Lung (tissue), 16 donors: ENCODE measurements around the gene NSA2. TPM values are rescaled to one million over a fixed set of nuclear protein-coding genes. Genes with fewer than 3 reads are reported as not detected.

Source experiments
- ATAC-seq: fragments of 200-7000 bp; cut with Tn5 transposase; one replicate; pipeline ENCODE4 v1.9.1; 2020; ENCODE audit warnings: moderate number of reproducible peaks; ENCODE audit not compliant: insufficient read depth, low FRiP score
- DNase-seq, 3 donors: peaks; one replicate each; pipeline ENCODE4 v3.0.0-alpha.2; 2013 to 2017
- H3K27ac ChIP-seq, 2 donors: one replicate each; pipeline ENCODE4 v1.5.1; 2013; ENCODE audit warnings: mild to moderate bottlenecking in 2 of 2, moderate library complexity in 2 of 2, control low read depth in 1 of 2, inconsistent platforms in 1 of 2, low read depth in 1 of 2, low read length in 1 of 2
- H3K27me3 ChIP-seq, 3 donors: one replicate each; pipeline ENCODE4 v1.5.1; 2013; ENCODE audit warnings: low read length in 2 of 3; ENCODE audit not compliant: control insufficient read depth in 3 of 3, insufficient read depth in 3 of 3
- H3K36me3 ChIP-seq, 4 donors: one replicate each; pipeline ENCODE4 v1.5.1; 2013; ENCODE audit warnings: low read length in 4 of 4, mild to moderate bottlenecking in 1 of 4, moderate library complexity in 1 of 4; ENCODE audit not compliant: control insufficient read depth in 4 of 4, insufficient read depth in 4 of 4
- H3K4me1 ChIP-seq, 5 donors: one replicate each; pipeline ENCODE4 v1.5.1; 2013; ENCODE audit warnings: low read length in 5 of 5, mild to moderate bottlenecking in 2 of 5, moderate library complexity in 1 of 5; ENCODE audit not compliant: control insufficient read depth in 5 of 5, insufficient read depth in 5 of 5
- H3K4me3 ChIP-seq: one replicate; pipeline ENCODE4 v1.5.1; 2013; ENCODE audit warnings: mild to moderate bottlenecking, control low read depth, moderate library complexity
- H3K9ac ChIP-seq, 2 donors: one replicate each; pipeline ENCODE4 v1.5.1; 2013; ENCODE audit warnings: low read length in 2 of 2, control low read depth in 1 of 2; ENCODE audit not compliant: insufficient read depth in 1 of 2
- H3K9me3 ChIP-seq, 4 donors: one replicate each; pipeline ENCODE4 v1.5.1; 2013; ENCODE audit warnings: low read length in 3 of 4, mild to moderate bottlenecking in 1 of 4, moderate library complexity in 1 of 4; ENCODE audit not compliant: control insufficient read depth in 4 of 4, insufficient read depth in 3 of 4
- WGBS, 2 donors: extraction: QIAGEN DNeasy Blood & Tissue Kit; methylation state at CpG; one replicate each; pipeline ENCODE4 v1.1.7; 2013; 5-methylcytosine and 5-hydroxymethylcytosine counted together
- long read RNA-seq, 5 donors: transcript quantifications; one replicate each; lab custom pipeline, GENCODE V29; 2026
- polyA plus RNA-seq, 2 donors: library from polyadenylated mRNA; stranded (reverse); fragments of 200-250 nt; gene quantifications; one replicate each; pipeline ENCODE4 v1.2.1, GENCODE V29; 2013
- total RNA-seq, 2 donors: library from RNA; depleted of rRNA in 1 of 2; stranded (reverse); fragments of >200 nt in 1 of 2; gene quantifications; one replicate each; pipeline ENCODE4 v1.2.1, GENCODE V29; 2014 to 2021
- TF ChIP-seq, protein P1 (sequence below): IDR thresholded peaks from 2 replicates; pipeline ENCODE4 v1.5.1; 2012; ENCODE audit warnings: mild to moderate bottlenecking; ENCODE audit errors: control extremely low read depth, extremely low read depth
- donor health status: control.
- donor health status: control.
- donor health status: Bipolar disorder and iron deficiency.
- donor health status: healthy.
- donor health status: DM: yes; HTN: yes; CAD: no.

Gene NSA2
- total RNA-seq: 10 to 100 TPM; 34.4 to 78.3 TPM
- polyA plus RNA-seq: 10 to 100 TPM; 66.7 to 85.6 TPM
- long read RNA-seq, donor 1, full-length matches to known transcripts: 60 of 126 reads
- long read RNA-seq, donor 1, partial matches to known transcripts: 66 of 126 reads
- long read RNA-seq, donor 1, other reads (novel, unspliced or antisense): 0 of 126 reads
- long read RNA-seq, donor 2, full-length matches to known transcripts: 33 of 71 reads
- long read RNA-seq, donor 2, partial matches to known transcripts: 38 of 71 reads
- long read RNA-seq, donor 2, other reads (novel, unspliced or antisense): 0 of 71 reads
- long read RNA-seq, donor 3, full-length matches to known transcripts: 25 of 62 reads
- long read RNA-seq, donor 3, partial matches to known transcripts: 37 of 62 reads
- long read RNA-seq, donor 3, other reads (novel, unspliced or antisense): 0 of 62 reads
- long read RNA-seq, donor 4, full-length matches to known transcripts: 18 of 36 reads
- long read RNA-seq, donor 4, partial matches to known transcripts: 18 of 36 reads
- long read RNA-seq, donor 4, other reads (novel, unspliced or antisense): 0 of 36 reads
- long read RNA-seq, donor 5, full-length matches to known transcripts: 65 of 167 reads
- long read RNA-seq, donor 5, partial matches to known transcripts: 102 of 167 reads
- long read RNA-seq, donor 5, other reads (novel, unspliced or antisense): 0 of 167 reads

DNA sequence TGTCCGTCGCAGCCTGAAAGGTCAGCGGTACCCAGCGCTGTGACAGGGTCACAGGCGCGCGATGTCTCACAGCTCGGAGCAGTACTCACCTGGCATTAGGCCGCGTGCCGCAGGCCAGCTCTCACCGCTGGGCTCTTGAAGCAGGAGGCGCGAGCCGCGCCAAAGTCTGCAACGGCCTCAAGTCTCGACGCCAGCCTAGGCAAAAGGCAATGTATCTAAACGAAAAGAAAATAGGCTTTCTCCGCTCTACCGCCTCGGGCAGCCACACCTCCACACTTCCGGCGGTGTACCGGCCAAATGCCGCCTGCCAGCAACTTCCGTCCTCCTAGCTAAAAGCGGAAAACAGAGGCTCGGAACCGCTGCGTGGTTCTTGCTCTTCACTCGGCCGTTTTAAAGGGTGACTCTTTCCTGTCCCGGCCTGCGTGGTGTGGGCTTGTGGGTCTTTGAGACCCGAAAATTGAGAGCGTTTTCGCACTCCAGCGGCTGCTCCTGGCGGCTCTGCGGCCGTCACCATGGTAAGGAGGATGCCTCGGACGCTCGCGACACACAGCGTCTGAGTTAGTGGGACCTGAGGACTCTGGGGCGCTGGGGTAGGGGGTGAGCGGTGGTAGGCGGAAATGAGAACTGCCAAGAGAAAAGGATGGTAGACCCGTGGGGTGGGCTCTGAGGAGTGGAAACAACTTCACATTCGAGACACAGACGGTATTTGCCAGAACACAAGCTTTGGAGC, at the start of gene NSA2, which contains the start of gene GFM2:
Gene NSA2 (plus strand): TSS at position 401 of the 730 bp plus-strand sequence. CDS start 112 bp downstream, at position 513.
Gene GFM2 (minus strand): TSS at position 269 of the 730 bp plus-strand sequence. CDS start 3,375 bp downstream, outside the sequence.
- WGBS, 2 donors: 1% methylated on average over 54 of the region's 54 CpGs
- ATAC-seq (peak; percentile 99), DNase-seq (peak; percentile 94 to 98 (median 96))

GRCh38 chr5:74717596-74717995, 49.5 kb upstream of the NSA2 start:
- no peak overlapping the region for H3K4me3 ChIP-seq
- H3K4me1 ChIP-seq: no peaks in the 10 kb centered on the region
- no peak for ATAC-seq
- no peak for DNase-seq
- TF ChIP-seq, protein P1, sequence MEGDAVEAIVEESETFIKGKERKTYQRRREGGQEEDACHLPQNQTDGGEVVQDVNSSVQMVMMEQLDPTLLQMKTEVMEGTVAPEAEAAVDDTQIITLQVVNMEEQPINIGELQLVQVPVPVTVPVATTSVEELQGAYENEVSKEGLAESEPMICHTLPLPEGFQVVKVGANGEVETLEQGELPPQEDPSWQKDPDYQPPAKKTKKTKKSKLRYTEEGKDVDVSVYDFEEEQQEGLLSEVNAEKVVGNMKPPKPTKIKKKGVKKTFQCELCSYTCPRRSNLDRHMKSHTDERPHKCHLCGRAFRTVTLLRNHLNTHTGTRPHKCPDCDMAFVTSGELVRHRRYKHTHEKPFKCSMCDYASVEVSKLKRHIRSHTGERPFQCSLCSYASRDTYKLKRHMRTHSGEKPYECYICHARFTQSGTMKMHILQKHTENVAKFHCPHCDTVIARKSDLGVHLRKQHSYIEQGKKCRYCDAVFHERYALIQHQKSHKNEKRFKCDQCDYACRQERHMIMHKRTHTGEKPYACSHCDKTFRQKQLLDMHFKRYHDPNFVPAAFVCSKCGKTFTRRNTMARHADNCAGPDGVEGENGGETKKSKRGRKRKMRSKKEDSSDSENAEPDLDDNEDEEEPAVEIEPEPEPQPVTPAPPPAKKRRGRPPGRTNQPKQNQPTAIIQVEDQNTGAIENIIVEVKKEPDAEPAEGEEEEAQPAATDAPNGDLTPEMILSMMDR: no peak
- 33 to 61% methylated on average over 1 of the region's 1 CpG for WGBS, 2 donors
- H3K27me3 ChIP-seq: no peaks in the 10 kb centered on the region
- peaks cover 7 to 29% (median 12%) of the 10 kb centered on the region in 4 donors for H3K36me3 ChIP-seq
- H3K9me3 ChIP-seq: no peaks in the 10 kb centered on the region
- H3K9ac ChIP-seq: no peak overlapping the region
- H3K27ac ChIP-seq: no peak overlapping the region

More for the DNA sequence above, at the start of gene NSA2, which contains the start of gene GFM2:
- TF ChIP-seq, protein P1: no peak
- Histone ChIP-seq H3K27me3 (no peaks in the 10 kb centered on the region), H3K27ac (peak within 1 kb of the TSS; percentile 54 to 92), H3K4me3 (peak within 1 kb of the TSS; percentile 95), H3K36me3 (peaks cover 2 to 15% (median 11%) of the 10 kb centered on the region in 4 donors), H3K4me1 (peaks cover 4 to 20% (median 7%) of the 10 kb centered on the region in 5 donors), H3K9ac (peak within 1 kb of the TSS; percentile 85 to 86), H3K9me3 (no peaks in the 10 kb centered on the region)

DNA sequence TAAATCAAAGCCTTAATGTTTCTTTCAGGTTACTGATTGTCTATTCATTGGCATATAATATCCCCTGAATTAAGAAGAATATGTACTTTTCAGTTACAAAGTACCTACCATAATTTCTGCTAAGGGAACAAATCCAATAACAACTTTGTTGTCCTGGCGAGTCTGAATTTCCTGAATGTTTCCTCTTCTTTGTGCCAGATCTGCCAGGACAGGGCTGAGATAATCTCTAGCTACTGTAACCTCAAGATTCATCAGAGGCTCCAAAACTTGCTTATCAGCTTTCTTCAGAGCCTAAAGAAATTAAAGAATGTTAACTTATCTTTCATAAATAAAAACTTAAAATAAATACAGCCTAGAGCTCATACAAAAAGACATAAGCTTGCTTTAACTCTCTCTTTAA, 44.8 kb upstream of the NSA2 start:
- TF ChIP-seq, protein P1: no peak
- 66 to 87% methylated on average over 1 of the region's 1 CpG for WGBS, 2 donors
- H3K27ac ChIP-seq: no peak overlapping the region
- no peaks in the 10 kb centered on the region for H3K9me3 ChIP-seq
- H3K4me1 ChIP-seq: no peaks in the 10 kb centered on the region
- H3K9ac ChIP-seq: no peak overlapping the region
- H3K27me3 ChIP-seq: no peaks in the 10 kb centered on the region
- DNase-seq: no peak
- H3K4me3 ChIP-seq: no peak overlapping the region
- no peak for ATAC-seq
- peaks cover 7 to 47% (median 19%) of the 10 kb centered on the region in 4 donors for H3K36me3 ChIP-seq
